CD4-positive, alpha-beta T cell (primary cell): ENCODE results near the gene DNAJB1. TPM values are rescaled to one million over a fixed set of nuclear protein-coding genes. Genes with fewer than 3 reads are reported as not detected.

Source experiments
- ATAC-seq: fragments of 200-7000 bp; cut with Tn5 transposase; one replicate; pipeline ENCODE4 v1.10.0; 2022; ENCODE audit warnings: mild to moderate bottlenecking; ENCODE audit not compliant: poor library complexity
- CTCF ChIA-PET: fragments of 350-600 bp; sonication (Branson Sonifier 250); formaldehyde crosslinking; loops from one replicate; lab custom pipeline; 2021; ENCODE audit warnings: antibody characterized with exemption, inconsistent platforms; lab: Charles Lee
- POLR2A ChIA-PET: fragments of 350-600 bp; sonication (Branson Sonifier 250); formaldehyde crosslinking; loops from one replicate; lab custom pipeline; 2021; ENCODE audit warnings: antibody characterized with exemption, inconsistent platforms; lab: Charles Lee
- DNase-seq, 14 experiments: peaks; one replicate each; pipeline ENCODE4 v3.0.0-alpha.2; 2013 to 2020; ENCODE audit warnings: mixed read lengths in 2 of 14
- H3K27ac ChIP-seq, 2 donors: one replicate each; pipeline versions ENCODE4 v1.5.1 to v1.7.0; 2013; ENCODE audit warnings: low read length in 2 of 2, low read depth in 1 of 2, mild to moderate bottlenecking in 1 of 2
- H3K27me3 ChIP-seq, 2 experiments: 1 replicate in 1 of 2; 2 replicates in 1 of 2; pipeline versions ENCODE4 v1.6.1 to v1.7.0; 2013; ENCODE audit warnings: low read length in 2 of 2, control low read depth in 1 of 2, mild to moderate bottlenecking in 1 of 2, moderate library complexity in 1 of 2; ENCODE audit not compliant: insufficient read depth in 2 of 2, control insufficient read depth in 1 of 2
- H3K36me3 ChIP-seq: one replicate; pipeline ENCODE4 v1.6.1; 2013; ENCODE audit warnings: low read length, control low read depth; ENCODE audit not compliant: insufficient read depth
- H3K4me1 ChIP-seq: one replicate; pipeline ENCODE4 v1.6.1; 2013; ENCODE audit warnings: low read length, control low read depth; ENCODE audit not compliant: insufficient read depth
- H3K4me3 ChIP-seq: one replicate; pipeline ENCODE4 v1.5.1; 2013; ENCODE audit warnings: mild to moderate bottlenecking, low read length, moderate library complexity
- H3K9me3 ChIP-seq, 2 experiments: 1 replicate in 1 of 2; 2 replicates in 1 of 2; pipeline versions ENCODE4 v1.6.1 to v1.7.0; 2013; ENCODE audit warnings: low read length in 2 of 2, mild to moderate bottlenecking in 2 of 2, control low read depth in 1 of 2, moderate library complexity in 1 of 2; ENCODE audit not compliant: control insufficient read depth in 1 of 2, insufficient read depth in 1 of 2
- H3K27ac Mint-ChIP-seq: one replicate; pipeline ENCODE4 v1.8.0; 2020; ENCODE audit warnings: mixed read lengths
- H3K27me3 Mint-ChIP-seq: one replicate; pipeline ENCODE4 v1.8.0; 2021; ENCODE audit warnings: mixed read lengths
- H3K36me3 Mint-ChIP-seq: one replicate; pipeline ENCODE4 v1.8.0; 2021; ENCODE audit warnings: low read depth, mixed read lengths
- H3K4me1 Mint-ChIP-seq: one replicate; pipeline ENCODE4 v1.8.0; 2021; ENCODE audit warnings: low read depth, mixed read lengths
- H3K4me3 Mint-ChIP-seq: one replicate; pipeline ENCODE4 v1.8.0; 2020; ENCODE audit warnings: mild to moderate bottlenecking, mixed read lengths
- H3K9me3 Mint-ChIP-seq: one replicate; pipeline ENCODE4 v1.8.0; 2020; ENCODE audit warnings: mixed read lengths
- CTCF ChIP-seq: fragments of 200-600 bp; IDR thresholded peaks from one replicate; pipeline ENCODE4 v1.8.0; 2022; ENCODE audit warnings: antibody characterized with exemption, mild to moderate bottlenecking
- intact Hi-C, 2 experiments: fragments of 100-400 bp; cut with DNase I in 1 of 2; cut with micrococcal nuclease in 1 of 2; formaldehyde crosslinking; loops; one replicate each; pipeline versions ENCODE4 v1.15.1 to v1.9.0; 2023 to 2025; cut with DNase I, micrococcal nuclease
- microRNA-seq: library from miRNA; unstranded; fragments of <30 nt; microRNA quantifications from one replicate; pipeline ENCODE4 v1.2.0, GENCODE V29; 2021; ENCODE audit warnings: borderline microRNAs expressed, borderline replicate concordance
- total RNA-seq, 174 experiments: library from RNA in 2 of 174; stranded (reverse) in 2 of 174; gene quantifications; one replicate each; pipeline ENCODE4 v1.2.3 and lab custom pipeline; 2021 to 2026

Gene DNAJB1
- total RNA-seq, 2 experiments from 2014 or later = 666 to 672 TPM

- Histone ChIP-seq H3K9me3 (peaks cover 0 to 3% of the 10 kb centered on the region in 2 experiments), H3K4me3 (no peak overlapping the region), H3K4me1 (peaks cover 24% of the 10 kb centered on the region), H3K27me3 (peaks cover 16 to 22% of the 10 kb centered on the region in 2 experiments), H3K27ac (no peak overlapping the region), H3K36me3 (peaks cover 48% of the 10 kb centered on the region)
- DNase-seq = no peak
- ChIA-PET CTCF (no interaction called here), POLR2A (no interaction called here)
- no peak for TF ChIP-seq CTCF
- Mint-ChIP-seq H3K4me1 (peaks cover 21% of the 10 kb centered on the region), H3K4me3 (no peak overlapping the region), H3K36me3 (peaks cover 37% of the 10 kb centered on the region), H3K27me3 (peaks cover 19% of the 10 kb centered on the region), H3K9me3 (no peaks in the 10 kb centered on the region), H3K27ac (no peak overlapping the region)
- intact Hi-C loops = loop anchor here (5.0 to 10.0 kb wide), 2 partner anchors 123 to 585 kb away; no protein-coding TSS in a partner anchor
- ATAC-seq = no peak
Observed at GRCh38 chr19:14470031-14470876, 47.9 kb downstream of the DNAJB1 start.

- ChIA-PET POLR2A (interaction anchor here (0.6 kb wide), 1 partner anchor 1519 kb away, joined by 3 read pairs; no protein-coding TSS in a partner anchor), CTCF (interaction anchor here (1.0 to 1.1 kb wide), 3 partner anchors 11 to 106 kb away, joined by 4 to 5 read pairs (median 4); no protein-coding TSS in a partner anchor)
- Mint-ChIP-seq H3K4me3 (no peak overlapping the region), H3K27ac (no peak overlapping the region), H3K4me1 (peaks cover 8% of the 10 kb centered on the region), H3K36me3 (peaks cover 60% of the 10 kb centered on the region), H3K27me3 (peaks cover 6% of the 10 kb centered on the region), H3K9me3 (no peaks in the 10 kb centered on the region)
- Histone ChIP-seq H3K27me3 (peaks cover 3 to 5% of the 10 kb centered on the region in 2 experiments), H3K36me3 (peaks cover 70% of the 10 kb centered on the region), H3K27ac (no peak overlapping the region), H3K9me3 (peaks cover 0 to 3% of the 10 kb centered on the region in 2 experiments), H3K4me3 (no peak overlapping the region), H3K4me1 (peaks cover 11% of the 10 kb centered on the region)
- no peak for TF ChIP-seq CTCF
- no peak for ATAC-seq
- intact Hi-C loops = no loop called here
- no peak for DNase-seq
Observed at GRCh38 chr19:14467816-14468215, 50.4 kb downstream of the DNAJB1 start.

- Mint-ChIP-seq H3K27me3 (peaks cover 1% of the 10 kb centered on the region), H3K27ac (no peak overlapping the region), H3K4me1 (peaks cover 5% of the 10 kb centered on the region), H3K36me3 (peaks cover 65% of the 10 kb centered on the region), H3K4me3 (no peak overlapping the region), H3K9me3 (no peaks in the 10 kb centered on the region)
- no peak for TF ChIP-seq CTCF
- ChIA-PET CTCF (interaction anchor here (1.0 to 1.1 kb wide), 3 partner anchors 12 to 106 kb away, joined by 4 to 5 read pairs (median 4); no protein-coding TSS in a partner anchor), POLR2A (interaction anchor here (0.6 kb wide), 1 partner anchor 1518 kb away, joined by 3 read pairs; no protein-coding TSS in a partner anchor)
- Histone ChIP-seq H3K4me3 (no peak overlapping the region), H3K9me3 (no peaks in the 10 kb centered on the region), H3K4me1 (peaks cover 7% of the 10 kb centered on the region), H3K36me3 (peaks cover 74% of the 10 kb centered on the region), H3K27ac (no peak overlapping the region), H3K27me3 (peaks cover 0 to under 1% of the 10 kb centered on the region in 2 experiments)
- DNase-seq (no peak), ATAC-seq (no peak)
- intact Hi-C loops = no loop called here
Observed at GRCh38 chr19:14467391-14467790, 50.8 kb downstream of the DNAJB1 start.

Small RNA genes lying within 50 kb of the gene (microRNA-seq; reads per million reads assigned to microRNA genes)
- 1.4 reads per million for gene MIR639

Other genes starting within 250 kb of the DNAJB1 start
- gene ADGRE5, start 137.0 kb downstream of the DNAJB1 start, total RNA-seq = 100 to 1,000 TPM; 745 to 751 TPM
- 100 to 1,000 TPM; 296 to 299 TPM for gene DDX39A, start 99.1 kb downstream of the DNAJB1 start, total RNA-seq
- 100 to 1,000 TPM; 171 TPM for gene PKN1, start 85.1 kb downstream of the DNAJB1 start, total RNA-seq
- gene PTGER1, start 43.0 kb downstream of the DNAJB1 start, total RNA-seq = not detected
- 10 to 100 TPM; 17.8 to 21.0 TPM for gene GIPC1, start 22.3 kb downstream of the DNAJB1 start, total RNA-seq
- 100 to 1,000 TPM; 217 to 232 TPM for gene TECR, start 11.2 kb upstream of the DNAJB1 start, total RNA-seq
- 10 to 100 TPM; 31.7 to 39.1 TPM for gene NDUFB7, start 53.7 kb upstream of the DNAJB1 start, total RNA-seq
- not detected for gene CLEC17A, start 64.7 kb upstream of the DNAJB1 start, total RNA-seq
- gene ADGRE3, start 156.4 kb upstream of the DNAJB1 start, total RNA-seq = not detected
- 10 to 100 TPM; 15.5 to 17.6 TPM for gene ZNF333, start 171.7 kb upstream of the DNAJB1 start, total RNA-seq